Stimulated activated CD4-positive, alpha-beta T cell treated with anti-CD3 and anti-CD28 coated beads, Interleukin-4, amount 100 ng/mL, for 4 hours (primary cell): ENCODE data around the gene MARK2.
A peak's percentile ranks its signal among the peaks of the same experiment; 100 is the strongest.
"Not testable (repeated sequence)": the region's sequence is repeated elsewhere in the genome, so short reads cannot be mapped to it uniquely, and the experiment has no call there.

Experiments used
- DNase-seq, 2 experiments: peaks; one replicate each; pipeline ENCODE4 v3.0.0-alpha.2; 2020

The MARK2 gene

GRCh38 chr11:63838678-63839507 lies at the start of gene MARK2:
TSS of gene MARK2 (plus strand) at chr11:63839110. CDS start at chr11:63839507, 397 bp downstream.
- DNase-seq: peak; percentile 99 to 100

GRCh38 chr11:63791495-63792167 lies 47.3 kb upstream of the MARK2 start:
- DNase-seq: no peak

- no peak for DNase-seq
Observed at GRCh38 chr11:63793161-63793560, 45.7 kb upstream of the MARK2 start.

DNA sequence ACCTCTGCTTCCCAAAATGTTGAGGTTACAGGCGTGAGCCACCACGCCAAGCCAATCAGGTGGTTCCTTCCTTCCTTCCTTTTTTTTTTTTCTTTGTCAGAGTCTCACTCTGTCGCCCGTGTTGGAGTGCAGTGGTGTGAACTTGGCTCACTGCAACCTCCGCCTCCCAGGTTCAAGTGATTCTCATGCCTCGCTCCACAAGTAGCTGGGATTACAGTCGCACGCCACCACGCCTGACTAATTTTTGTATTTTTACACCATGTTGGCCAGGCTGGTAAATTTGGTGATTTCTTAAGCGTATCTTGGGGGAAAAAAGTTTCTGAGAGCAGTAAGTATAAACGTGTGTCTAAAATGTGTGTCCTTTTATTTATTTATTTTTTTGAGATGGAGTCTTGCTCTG lies 43.8 kb upstream of the MARK2 start:
- no peak for DNase-seq

DNA sequence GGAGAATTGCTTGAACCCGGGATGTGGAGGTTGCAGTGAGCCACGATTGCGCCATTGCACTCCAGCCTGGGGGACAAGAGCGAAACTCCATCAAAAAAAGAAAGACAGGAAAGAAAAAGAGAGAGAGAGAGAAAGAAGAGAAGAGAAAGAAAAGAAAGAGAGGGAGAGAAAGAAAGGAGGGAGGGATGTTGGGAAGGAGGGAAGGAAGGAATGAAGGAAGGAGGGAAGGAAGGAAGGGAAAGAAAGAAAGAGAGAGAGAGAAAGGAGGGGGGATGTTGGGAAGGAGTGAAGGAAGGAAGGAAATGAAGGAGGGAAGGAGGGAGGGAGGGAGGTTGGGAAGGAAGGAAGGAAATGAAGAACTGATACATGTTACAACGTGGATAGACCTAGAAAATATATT lies 38.0 kb upstream of the MARK2 start:
- DNase-seq: no peak

DNA sequence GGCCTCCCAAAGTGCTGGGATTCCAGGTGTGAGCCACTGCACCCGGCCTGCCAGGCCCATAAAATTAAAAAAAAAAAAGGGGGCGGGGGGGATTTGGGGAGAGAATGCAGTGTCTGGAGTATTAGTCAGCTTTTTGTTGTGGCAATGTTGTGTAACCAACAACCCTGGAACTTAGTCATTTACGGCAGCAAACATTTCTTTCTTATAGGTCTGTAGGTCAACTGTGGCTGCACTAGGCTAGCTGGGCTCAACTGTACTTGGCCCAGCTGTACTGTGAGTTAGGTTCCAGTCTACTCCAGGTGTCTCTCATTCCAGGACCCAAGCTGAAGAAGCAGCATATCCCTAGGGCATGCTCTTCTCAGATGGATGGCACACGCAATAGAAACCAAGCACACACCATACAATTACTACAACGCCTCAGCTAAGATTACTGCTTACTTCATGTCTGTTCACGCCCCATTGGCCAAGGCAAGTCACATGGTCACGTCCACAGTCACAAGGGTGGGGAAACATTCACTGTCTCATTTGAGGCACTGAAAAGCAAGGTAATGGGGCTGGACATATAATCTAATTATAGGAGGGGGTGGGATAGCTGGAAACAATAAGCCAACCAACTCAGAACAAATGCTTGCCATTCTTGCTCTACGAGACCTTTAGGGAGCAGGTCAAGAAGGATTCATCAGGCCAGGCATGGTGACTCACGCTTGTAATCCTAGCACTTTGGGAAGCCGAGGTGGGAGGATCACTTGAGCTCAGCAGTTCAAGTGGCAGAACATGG lies 36.1 kb upstream of the MARK2 start:
- DNase-seq: no peak

DNA sequence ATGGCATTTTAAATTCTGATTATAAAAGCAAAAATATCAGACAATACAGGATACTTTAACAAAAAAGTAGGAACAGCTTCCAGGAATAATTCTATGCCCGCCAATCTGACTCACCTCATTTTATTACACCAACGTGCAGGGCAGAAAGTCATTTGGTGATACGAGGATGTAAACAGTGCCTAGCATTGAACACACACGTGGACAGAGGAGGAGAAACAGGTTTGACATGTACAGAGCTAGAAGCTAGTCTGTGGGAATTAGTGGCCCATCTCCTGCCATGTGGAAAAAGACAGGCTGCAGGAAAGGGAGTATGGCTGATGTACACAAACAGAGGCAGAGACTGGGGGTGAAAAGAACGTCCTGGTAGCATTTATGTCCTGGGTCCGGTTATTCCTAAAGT lies 34.7 kb upstream of the MARK2 start:
- no peak for DNase-seq

DNA sequence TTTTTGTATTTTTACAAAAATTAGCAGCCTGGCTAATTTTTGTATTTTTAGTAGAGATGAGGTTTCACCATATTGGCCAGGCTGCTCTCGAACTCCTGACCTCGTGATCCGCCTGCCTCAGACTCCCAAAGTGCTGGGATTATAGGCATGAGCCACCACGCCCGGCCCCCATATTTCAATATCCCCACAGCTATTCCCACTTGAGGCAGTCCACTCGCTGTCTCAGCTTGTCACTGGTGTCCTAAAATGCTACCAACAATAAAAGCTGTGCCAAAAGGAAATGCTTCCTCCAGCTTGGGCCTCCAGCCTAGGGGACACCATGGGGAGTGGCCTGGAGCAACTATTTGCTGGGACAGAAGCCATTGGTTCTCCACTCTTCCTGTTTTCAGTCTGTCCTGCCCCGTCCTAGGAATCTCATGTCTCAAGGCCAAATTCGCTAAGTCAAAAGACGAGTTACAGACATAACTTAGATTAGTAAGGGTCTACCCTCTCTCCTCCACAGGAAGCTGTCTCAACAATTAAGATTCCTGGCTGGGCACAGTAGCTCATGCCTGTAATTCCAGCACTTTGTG lies 33.0 kb upstream of the MARK2 start:
- no peak for DNase-seq

GRCh38 chr11:63810383-63810782 lies 28.5 kb upstream of the MARK2 start:
- not testable (repeated sequence) for DNase-seq

- DNase-seq: no peak
Observed at GRCh38 chr11:63811522-63811921, 27.4 kb upstream of the MARK2 start.

GRCh38 chr11:63813035-63813562 lies 25.8 kb upstream of the MARK2 start, which contains the start of gene SPINDOC:
TSS of gene SPINDOC (plus strand) at chr11:63813456. CDS start at chr11:63813687, 231 bp downstream.
- peak; percentile 54 to 70 for DNase-seq

- peak; percentile 7 to 37 for DNase-seq
Observed at GRCh38 chr11:63813563-63814382, 25.1 kb upstream of the MARK2 start.

DNA sequence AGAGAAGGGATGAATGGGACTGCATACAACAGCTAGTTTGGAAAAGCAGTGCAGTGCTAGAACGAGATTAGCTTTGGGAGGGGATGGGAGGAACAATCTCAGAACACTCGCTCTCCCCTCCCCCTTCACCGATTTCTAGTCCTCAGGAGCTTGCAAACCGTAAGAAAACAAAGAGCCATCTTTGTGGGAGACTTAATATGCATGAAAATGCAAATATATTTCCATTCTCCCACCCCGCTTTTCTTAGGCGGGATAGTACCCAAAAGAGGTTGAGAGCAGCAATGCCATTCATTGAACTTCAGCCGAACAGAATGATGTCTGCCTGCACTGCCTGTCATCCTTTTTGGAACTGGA lies 24.6 kb upstream of the MARK2 start:
- DNase-seq: no peak

DNA sequence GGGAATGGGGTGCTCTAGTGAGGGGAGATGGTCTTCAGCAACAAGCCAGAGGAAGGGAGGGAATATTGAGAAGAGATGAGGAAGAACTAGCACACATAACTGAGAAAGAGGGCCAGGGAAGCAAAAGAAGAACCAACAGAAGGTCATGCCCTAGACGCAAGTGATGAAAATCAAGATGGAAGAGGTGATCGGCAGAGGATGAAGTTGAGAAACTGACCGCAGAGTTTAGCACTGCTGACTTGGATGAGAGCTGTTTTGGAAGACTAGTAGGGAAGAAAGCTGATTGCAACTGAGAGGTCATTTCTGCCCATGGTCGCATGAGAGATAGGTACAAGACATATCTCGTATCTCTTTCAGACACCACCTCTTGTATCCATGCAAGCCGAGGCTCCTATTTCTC lies 22.7 kb upstream of the MARK2 start:
- DNase-seq: no peak

DNA sequence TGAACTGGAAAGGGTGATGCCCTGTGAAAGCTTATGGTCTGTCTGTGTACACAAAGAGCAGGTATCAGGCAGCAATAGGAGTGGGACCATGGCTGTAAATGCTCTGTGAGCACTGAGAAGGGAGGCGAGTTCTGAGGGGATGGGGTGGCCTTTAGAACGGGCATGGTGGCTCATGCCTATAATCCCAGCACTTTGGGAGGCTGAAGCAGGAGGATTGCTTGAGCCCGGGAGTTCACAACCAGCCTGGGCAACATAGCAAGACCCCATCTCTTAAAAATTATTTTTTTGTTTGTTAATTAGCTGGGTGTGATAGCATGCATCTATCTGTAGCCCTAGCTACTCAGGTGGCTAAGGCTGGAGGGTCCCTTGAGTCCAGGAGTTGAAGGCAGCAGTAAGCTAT lies 22.2 kb upstream of the MARK2 start:
- DNase-seq: no peak

DNA sequence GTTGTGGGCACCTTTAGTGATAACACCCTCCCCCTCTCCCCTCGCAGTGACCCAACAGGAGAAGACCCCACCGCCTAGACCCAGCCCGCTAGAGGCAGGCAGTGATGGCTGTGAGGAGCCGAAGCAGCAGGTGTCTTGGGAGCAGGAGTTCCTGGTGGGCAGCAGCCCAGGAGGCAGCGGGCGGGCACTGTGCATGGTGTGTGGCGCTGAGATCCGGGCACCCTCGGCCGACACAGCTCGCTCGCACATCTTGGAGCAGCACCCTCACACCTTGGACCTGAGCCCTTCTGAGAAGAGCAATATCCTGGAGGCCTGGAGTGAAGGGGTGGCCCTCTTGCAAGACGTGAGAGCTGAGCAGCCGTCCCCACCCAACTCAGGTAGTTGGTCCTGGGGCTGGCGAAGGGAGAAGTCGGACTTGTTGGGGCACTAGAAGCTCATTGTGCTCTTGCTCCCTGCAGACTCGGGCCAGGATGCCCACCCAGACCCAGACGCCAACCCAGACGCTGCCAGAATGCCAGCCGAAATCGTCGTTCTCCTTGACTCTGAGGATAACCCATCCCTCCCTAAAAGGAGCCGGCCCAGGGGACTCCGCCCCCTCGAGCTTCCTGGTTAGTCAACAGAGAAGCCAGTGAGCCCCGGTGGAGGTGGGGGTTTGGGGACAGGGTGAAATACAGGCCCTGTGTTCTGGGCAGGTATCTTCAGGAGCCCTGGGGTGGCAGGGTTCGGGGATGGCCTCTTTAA lies 21.0 kb upstream of the MARK2 start:
- DNase-seq: no peak

DNA sequence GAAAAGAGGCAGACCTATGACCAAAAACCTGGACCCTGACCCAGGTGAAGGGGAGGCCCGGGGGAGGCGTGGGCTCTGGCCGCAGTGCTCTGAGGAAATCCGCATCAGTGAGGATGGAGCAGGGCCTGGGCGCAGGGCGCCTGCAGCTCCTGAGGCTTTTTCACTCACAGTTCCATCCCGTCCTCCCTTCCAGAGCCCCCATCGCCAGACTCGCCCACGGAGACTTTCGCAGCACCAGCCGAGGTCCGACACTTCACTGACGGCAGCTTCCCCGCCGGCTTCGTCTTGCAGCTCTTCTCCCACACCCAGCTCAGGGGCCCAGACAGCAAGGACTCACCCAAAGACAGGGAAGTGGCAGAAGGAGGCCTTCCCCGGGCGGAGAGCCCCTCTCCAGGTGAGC lies 20.3 kb upstream of the MARK2 start:
- DNase-seq: no peak

DNA sequence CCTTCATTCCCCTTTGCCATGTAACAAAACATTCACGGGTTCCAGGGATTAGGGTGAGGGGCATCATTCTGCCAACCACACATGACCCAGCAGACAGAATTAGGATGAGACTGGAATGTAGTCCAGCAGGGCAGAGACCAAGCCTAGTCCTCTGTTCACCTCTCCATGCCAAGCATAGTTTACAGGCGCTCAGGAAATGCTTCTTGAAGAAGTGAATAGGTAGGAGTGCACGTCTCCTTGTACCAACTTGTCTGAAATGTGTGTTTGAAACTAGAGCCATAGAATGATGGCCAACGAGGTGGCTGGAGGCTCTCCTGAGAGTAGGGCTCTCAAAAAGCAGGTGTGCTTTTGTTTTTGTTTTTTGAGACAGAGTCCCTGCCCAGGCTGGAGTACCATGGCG lies 17.5 kb upstream of the MARK2 start:
- no peak for DNase-seq

GRCh38 chr11:63826471-63827190 lies 12.3 kb upstream of the MARK2 start:
- no peak for DNase-seq

GRCh38 chr11:63829823-63830489 lies 9.0 kb upstream of the MARK2 start:
- no peak for DNase-seq
